Upper lobe of left lung (tissue), 4 donors: Measurements from ENCODE around the gene SPRY2.

Experiments
- CTCF ChIP-seq, 6 experiments: fragments of 450-650 bp in 4 of 6; fragments of 200-600 bp in 2 of 6; sonication (generic) in 2 of 6; IDR thresholded peaks; one replicate each; pipeline ENCODE4 v1.5.1; 2016 to 2019; ENCODE audit warnings: antibody characterized with exemption in 6 of 6
- POLR2AphosphoS5 ChIP-seq, 2 donors: sonication (generic); formaldehyde crosslinking; IDR thresholded peaks; one replicate each; pipeline ENCODE4 v1.5.1; 2017; ENCODE audit warnings: antibody characterized with exemption in 2 of 2

GRCh38 chr13:80374901-80375300 is 34.0 kb upstream of the SPRY2 start:
- TF ChIP-seq CTCF (IDR thresholded peaks at IDR 0.05): no peak
- TF ChIP-seq POLR2AphosphoS5 (IDR thresholded peaks at IDR 0.05): no peak
